PFSK-1 (cell line): Measurements from ENCODE around the gene NECAB3.

Source experiments
- POLR2AphosphoS5 ChIP-seq: IDR thresholded peaks from 2 replicates; pipeline ENCODE4 v1.6.1; 2012; ENCODE audit warnings: low read depth, mild to moderate bottlenecking, control low read depth, low read length, moderate library complexity
- SIN3A ChIP-seq: IDR thresholded peaks from 2 replicates; pipeline ENCODE4 v1.6.1; 2012; ENCODE audit warnings: mild to moderate bottlenecking, low read length, moderate library complexity, borderline replicate concordance; ENCODE audit not compliant: insufficient read depth
- TAF1 ChIP-seq: IDR thresholded peaks from 2 replicates; pipeline ENCODE4 v1.6.1; 2012; ENCODE audit warnings: low read length, control low read depth, borderline replicate concordance; ENCODE audit not compliant: insufficient read depth
- TF ChIP-seq, protein P1 (sequence below), 2 experiments: IDR thresholded peaks; 2 replicates each; pipeline versions ENCODE4 v1.6.1 to v1.8.0; 2011 to 2012; ENCODE audit warnings: low read depth in 2 of 2, low read length in 2 of 2, control low read depth in 1 of 2, inconsistent platforms in 1 of 2, mild to moderate bottlenecking in 1 of 2, moderate library complexity in 1 of 2; ENCODE audit not compliant: insufficient read depth in 1 of 2

DNA sequence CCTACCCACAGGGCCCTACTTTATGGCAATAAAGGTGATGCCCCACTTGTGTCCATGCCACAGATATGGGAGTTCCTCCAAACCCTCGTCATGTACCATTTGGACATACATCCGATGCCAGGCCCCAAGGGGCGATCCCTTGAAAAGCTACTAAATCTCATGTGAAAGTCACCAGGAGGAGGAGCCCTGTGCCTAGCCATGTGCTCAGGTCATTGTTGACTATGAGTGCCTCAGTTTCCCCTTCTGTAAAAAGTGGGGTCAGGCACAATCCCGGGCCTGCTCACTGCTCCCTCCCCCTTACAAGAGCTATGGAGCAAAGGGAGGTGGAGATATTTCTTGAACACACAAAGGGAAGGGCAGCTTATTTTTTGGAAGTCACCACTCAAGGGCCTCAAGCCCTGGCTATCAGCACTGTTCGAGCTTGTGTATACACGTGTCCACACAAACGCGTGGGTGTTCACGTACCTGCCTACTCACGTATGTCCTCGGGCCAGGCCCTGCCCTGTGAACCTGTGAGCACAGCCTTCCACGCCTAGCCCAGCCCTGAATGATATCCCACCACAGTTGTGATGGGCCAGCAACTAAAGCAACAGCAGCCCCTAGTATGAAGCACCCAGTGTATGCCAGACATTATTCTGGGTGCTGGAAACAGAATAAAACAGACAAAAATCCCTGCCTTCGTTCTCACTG, 5.6 kb downstream of the NECAB3 start:
- TF ChIP-seq POLR2AphosphoS5, result no peak
- TF ChIP-seq, protein P1, sequence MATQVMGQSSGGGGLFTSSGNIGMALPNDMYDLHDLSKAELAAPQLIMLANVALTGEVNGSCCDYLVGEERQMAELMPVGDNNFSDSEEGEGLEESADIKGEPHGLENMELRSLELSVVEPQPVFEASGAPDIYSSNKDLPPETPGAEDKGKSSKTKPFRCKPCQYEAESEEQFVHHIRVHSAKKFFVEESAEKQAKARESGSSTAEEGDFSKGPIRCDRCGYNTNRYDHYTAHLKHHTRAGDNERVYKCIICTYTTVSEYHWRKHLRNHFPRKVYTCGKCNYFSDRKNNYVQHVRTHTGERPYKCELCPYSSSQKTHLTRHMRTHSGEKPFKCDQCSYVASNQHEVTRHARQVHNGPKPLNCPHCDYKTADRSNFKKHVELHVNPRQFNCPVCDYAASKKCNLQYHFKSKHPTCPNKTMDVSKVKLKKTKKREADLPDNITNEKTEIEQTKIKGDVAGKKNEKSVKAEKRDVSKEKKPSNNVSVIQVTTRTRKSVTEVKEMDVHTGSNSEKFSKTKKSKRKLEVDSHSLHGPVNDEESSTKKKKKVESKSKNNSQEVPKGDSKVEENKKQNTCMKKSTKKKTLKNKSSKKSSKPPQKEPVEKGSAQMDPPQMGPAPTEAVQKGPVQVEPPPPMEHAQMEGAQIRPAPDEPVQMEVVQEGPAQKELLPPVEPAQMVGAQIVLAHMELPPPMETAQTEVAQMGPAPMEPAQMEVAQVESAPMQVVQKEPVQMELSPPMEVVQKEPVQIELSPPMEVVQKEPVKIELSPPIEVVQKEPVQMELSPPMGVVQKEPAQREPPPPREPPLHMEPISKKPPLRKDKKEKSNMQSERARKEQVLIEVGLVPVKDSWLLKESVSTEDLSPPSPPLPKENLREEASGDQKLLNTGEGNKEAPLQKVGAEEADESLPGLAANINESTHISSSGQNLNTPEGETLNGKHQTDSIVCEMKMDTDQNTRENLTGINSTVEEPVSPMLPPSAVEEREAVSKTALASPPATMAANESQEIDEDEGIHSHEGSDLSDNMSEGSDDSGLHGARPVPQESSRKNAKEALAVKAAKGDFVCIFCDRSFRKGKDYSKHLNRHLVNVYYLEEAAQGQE (IDR thresholded peaks at IDR 0.05; ENCODE audit: insufficient read depth in 1 of 2, low read depth in 2 of 2, low read length in 2 of 2), result no peak
- TF ChIP-seq TAF1, result no peak
- TF ChIP-seq SIN3A, result no peak
